ENCODE measurements around the gene GSTK1. TPM values are rescaled to one million over a fixed set of nuclear protein-coding genes. Genes with fewer than 3 reads are reported as not detected.
A peak's percentile ranks its signal among the peaks of the same experiment; 100 is the strongest.

GSTK1 gene
- total RNA-seq, 6 donors from 2014 or later, result 140 to 194 (median 158) TPM

DNA sequence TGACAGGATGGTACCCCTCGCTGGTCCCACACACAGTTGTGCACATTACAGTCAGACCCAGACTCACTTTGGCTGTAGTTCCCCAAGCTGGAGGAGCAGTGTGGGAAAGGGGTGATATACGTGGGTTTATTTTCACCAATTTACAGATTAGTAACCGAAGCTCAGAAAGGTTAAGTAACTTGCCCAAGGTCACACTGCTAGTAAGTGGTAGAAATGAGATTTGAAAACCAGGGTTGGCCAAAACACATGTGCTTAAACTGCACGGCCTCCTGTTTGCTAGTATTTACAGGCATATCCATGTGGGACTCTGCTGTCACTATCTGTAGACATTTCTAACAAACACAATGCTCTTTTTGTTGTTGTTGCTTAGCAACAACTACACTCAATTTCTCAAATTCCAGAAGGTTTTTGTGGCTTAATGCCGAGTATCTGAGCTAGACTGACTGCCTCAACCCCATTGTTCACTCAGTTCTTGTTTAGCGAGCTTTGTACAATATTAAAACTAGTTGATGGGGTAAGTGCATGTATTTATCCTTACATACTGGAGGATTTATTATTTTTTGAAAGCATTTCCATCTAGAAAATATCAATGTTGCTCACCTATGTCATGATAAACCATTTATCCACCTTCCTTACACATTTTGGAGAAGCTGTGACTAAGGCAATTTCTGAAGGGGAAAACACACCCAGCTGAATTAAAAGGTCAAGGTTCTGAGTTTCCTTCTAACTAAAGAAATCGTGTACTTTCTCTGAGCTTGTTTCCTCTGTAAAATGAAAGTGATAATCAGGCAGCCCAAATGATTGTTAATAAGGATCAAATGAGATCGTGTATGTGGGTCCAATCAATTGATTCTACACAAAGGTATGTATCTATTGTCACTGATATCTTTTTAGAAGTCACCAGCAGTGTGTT lies 16.2 kb downstream of the GSTK1 start:
- H3K4me3 ChIP-seq, result no peak overlapping the region
- WGBS, 2 donors, result 50 to 51% methylated on average over 8 of the region's 8 CpGs
- H3K27me3 ChIP-seq, result no peaks in the 10 kb centered on the region
- no peaks in the 10 kb centered on the region for H3K9me3 ChIP-seq
- ATAC-seq (ENCODE audit: low FRiP score in 2 of 2) (peak; percentile 49 to 57), DNase-seq (no peak)
- peaks cover 0 to 8% (median 5%) of the 10 kb centered on the region in 4 donors for H3K4me1 ChIP-seq
- no peaks in the 10 kb centered on the region for H3K36me3 ChIP-seq
- peak overlapping the region in 3 of 4 donors; percentile 9 to 21 (median 13) for H3K27ac ChIP-seq
- TF ChIP-seq, protein P1, sequence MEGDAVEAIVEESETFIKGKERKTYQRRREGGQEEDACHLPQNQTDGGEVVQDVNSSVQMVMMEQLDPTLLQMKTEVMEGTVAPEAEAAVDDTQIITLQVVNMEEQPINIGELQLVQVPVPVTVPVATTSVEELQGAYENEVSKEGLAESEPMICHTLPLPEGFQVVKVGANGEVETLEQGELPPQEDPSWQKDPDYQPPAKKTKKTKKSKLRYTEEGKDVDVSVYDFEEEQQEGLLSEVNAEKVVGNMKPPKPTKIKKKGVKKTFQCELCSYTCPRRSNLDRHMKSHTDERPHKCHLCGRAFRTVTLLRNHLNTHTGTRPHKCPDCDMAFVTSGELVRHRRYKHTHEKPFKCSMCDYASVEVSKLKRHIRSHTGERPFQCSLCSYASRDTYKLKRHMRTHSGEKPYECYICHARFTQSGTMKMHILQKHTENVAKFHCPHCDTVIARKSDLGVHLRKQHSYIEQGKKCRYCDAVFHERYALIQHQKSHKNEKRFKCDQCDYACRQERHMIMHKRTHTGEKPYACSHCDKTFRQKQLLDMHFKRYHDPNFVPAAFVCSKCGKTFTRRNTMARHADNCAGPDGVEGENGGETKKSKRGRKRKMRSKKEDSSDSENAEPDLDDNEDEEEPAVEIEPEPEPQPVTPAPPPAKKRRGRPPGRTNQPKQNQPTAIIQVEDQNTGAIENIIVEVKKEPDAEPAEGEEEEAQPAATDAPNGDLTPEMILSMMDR (IDR thresholded peaks at IDR 0.05), result no peak
- TF ChIP-seq EP300 (IDR thresholded peaks at IDR 0.05) (no peak), POLR2A (IDR thresholded peaks at IDR 0.05) (no peak), POLR2AphosphoS5 (IDR thresholded peaks at IDR 0.05) (no peak)

DNA sequence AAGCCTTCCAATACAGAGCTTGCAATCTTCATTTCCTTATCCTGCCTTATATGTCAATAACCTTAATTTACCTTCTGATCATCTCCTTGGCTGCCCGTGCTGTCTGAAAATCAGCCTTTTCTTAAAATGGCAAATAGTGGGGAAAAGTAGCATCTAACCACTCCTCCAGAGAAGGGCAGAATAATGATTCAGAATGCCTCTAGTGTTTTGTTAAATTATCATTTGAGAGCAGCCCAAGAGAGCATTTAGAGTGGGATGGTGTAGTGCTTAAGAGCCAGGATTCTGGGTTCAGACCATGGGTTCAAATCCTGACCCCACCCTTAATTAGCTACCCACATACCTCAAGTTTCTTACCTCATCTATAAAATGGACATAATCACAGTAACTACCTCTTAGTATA lies 16.9 kb downstream of the GSTK1 start:
- peaks cover 0 to 8% (median 5%) of the 10 kb centered on the region in 4 donors for H3K4me1 ChIP-seq
- 66 to 71% methylated on average over 1 of the region's 1 CpG for WGBS, 2 donors
- H3K9me3 ChIP-seq, result no peaks in the 10 kb centered on the region
- no peak overlapping the region for H3K4me3 ChIP-seq
- H3K36me3 ChIP-seq, result no peaks in the 10 kb centered on the region
- DNase-seq, result no peak
- peak overlapping the region in 2 of 4 donors; percentile 9 to 21 for H3K27ac ChIP-seq
- TF ChIP-seq EP300 (IDR thresholded peaks at IDR 0.05) (no peak), POLR2AphosphoS5 (IDR thresholded peaks at IDR 0.05) (no peak), POLR2A (IDR thresholded peaks at IDR 0.05) (no peak)
- TF ChIP-seq, protein P1 (IDR thresholded peaks at IDR 0.05), result no peak
- no peaks in the 10 kb centered on the region for H3K27me3 ChIP-seq
- ATAC-seq (ENCODE audit: low FRiP score in 2 of 2), result no peak

DNA sequence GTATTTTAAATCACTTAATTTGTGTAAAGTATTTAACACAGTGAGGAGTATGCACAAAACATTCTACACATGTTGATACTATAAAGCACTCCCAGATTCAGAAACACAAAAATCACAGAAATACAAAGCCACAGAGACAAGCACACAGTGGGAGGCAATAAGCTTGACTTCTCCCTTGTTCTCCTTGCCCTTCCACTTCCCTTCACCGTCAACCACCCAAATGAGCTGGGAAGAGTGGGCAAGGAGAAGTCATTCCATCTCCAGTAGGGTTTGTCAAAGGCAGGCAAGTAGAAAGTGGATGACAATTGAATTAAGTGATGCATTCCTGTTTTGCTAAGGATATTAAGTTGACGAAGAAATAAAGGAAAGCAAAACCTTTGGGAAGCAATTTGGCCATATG lies 17.3 kb downstream of the GSTK1 start:
- peak overlapping the region in 1 of 4 donors; percentile 21 for H3K27ac ChIP-seq
- no peak for ATAC-seq (ENCODE audit: low FRiP score in 2 of 2)

DNA sequence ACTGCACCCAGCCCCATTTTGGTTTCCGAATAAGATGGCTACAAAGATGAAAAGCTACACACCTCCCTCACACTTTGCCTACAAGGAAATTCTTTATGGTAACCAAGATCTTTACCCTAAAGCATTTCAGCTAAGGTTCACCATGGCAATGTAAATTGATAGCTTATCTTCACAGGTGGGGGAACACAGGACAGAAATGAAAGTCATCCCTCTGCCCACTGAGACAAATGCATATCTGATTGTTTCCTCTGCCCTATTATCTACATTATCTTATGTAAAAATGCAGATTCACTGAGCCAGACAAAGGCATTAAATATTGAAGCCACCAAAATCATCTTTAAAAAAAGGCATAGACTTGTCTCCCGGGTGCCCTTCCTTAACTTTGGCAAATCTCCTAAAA lies 18.3 kb downstream of the GSTK1 start:
- no peak for ATAC-seq (ENCODE audit: low FRiP score in 2 of 2)
- Histone ChIP-seq H3K4me1 (peaks cover 3 to 8% (median 6%) of the 10 kb centered on the region in 4 donors), H3K4me3 (no peak overlapping the region), H3K27ac (no peak overlapping the region), H3K36me3 (no peaks in the 10 kb centered on the region), H3K9me3 (no peaks in the 10 kb centered on the region), H3K27me3 (no peaks in the 10 kb centered on the region)
- 98 to 99% methylated on average over 2 of the region's 2 CpGs for WGBS, 2 donors
- no peak for TF ChIP-seq EP300 (IDR thresholded peaks at IDR 0.05)
- no peak for TF ChIP-seq POLR2AphosphoS5 (IDR thresholded peaks at IDR 0.05)
- no peak for TF ChIP-seq POLR2A (IDR thresholded peaks at IDR 0.05)
- TF ChIP-seq, protein P1 (IDR thresholded peaks at IDR 0.05), result no peak
- DNase-seq, result no peak

More for the DNA sequence above, 17.3 kb downstream of the GSTK1 start:
- Histone ChIP-seq H3K4me1 (peaks cover 2 to 8% (median 5%) of the 10 kb centered on the region in 4 donors), H3K36me3 (no peaks in the 10 kb centered on the region), H3K27me3 (no peaks in the 10 kb centered on the region), H3K4me3 (no peak overlapping the region), H3K9me3 (no peaks in the 10 kb centered on the region)
- TF ChIP-seq EP300 (IDR thresholded peaks at IDR 0.05) (no peak), POLR2A (IDR thresholded peaks at IDR 0.05) (no peak), POLR2AphosphoS5 (IDR thresholded peaks at IDR 0.05) (no peak)
- TF ChIP-seq, protein P1 (IDR thresholded peaks at IDR 0.05), result no peak
- no peak for DNase-seq
- 84 to 90% methylated on average over 2 of the region's 2 CpGs for WGBS, 2 donors
